Stimulated activated naive CD8-positive, alpha-beta T cell treated with anti-CD3 and anti-CD28 coated beads, Interleukin-15, Interleukin-2, amounts not matched to agents 100 ng/mL and 50 ng/mL, for 24 hours (primary cell): ENCODE data around the gene ALOX5.

ENCODE experiments used
- H3K27ac Mint-ChIP-seq: one replicate; pipeline ENCODE4 v1.8.0; 2021; ENCODE audit warnings: mild to moderate bottlenecking, mixed read lengths
- H3K27me3 Mint-ChIP-seq: one replicate; pipeline ENCODE4 v1.8.0; 2021; ENCODE audit warnings: mixed read lengths
- H3K36me3 Mint-ChIP-seq: one replicate; pipeline ENCODE4 v1.8.0; 2021; ENCODE audit warnings: low read depth, mixed read lengths
- H3K4me1 Mint-ChIP-seq: one replicate; pipeline ENCODE4 v1.8.0; 2021; ENCODE audit warnings: low read depth, mixed read lengths
- H3K4me3 Mint-ChIP-seq: one replicate; pipeline ENCODE4 v1.8.0; 2021; ENCODE audit warnings: mild to moderate bottlenecking, mixed read lengths
- H3K9me3 Mint-ChIP-seq: one replicate; pipeline ENCODE4 v1.8.0; 2021; ENCODE audit warnings: mixed read lengths

The ALOX5 gene

DNA sequence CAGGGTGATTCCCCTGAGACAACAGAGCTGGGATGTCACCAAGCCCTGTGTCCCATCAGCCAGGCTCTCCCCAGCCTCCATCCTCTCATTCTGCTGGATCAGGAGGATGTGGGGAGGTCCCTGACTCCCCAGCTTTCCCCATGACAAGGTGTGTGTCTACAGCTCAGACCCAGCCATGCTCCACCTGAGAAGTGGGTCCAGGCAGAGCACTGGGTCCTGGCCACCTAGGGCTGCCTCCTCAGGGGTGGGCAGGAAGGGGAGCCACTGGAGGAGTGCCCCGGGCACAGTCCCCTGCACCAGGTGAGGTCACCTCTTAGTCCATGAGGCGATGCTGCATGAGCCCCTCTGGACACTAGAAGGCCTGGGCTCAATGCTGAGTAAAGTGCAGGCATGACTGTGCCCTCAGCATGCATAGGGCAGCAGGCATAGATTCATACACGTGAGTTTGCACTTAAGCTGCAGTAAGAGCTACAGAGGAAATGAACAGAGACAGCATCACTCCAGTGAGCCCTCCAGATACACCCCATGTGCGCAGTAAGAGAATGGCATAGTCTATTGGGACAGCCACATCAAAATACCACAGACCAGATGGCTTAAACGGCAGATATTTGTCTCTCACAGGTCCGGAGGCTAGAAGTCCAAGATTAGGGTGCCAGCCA lies 48.3 kb downstream of the ALOX5 start:
- no peaks in the 10 kb centered on the region for H3K27me3 Mint-ChIP-seq
- H3K4me3 Mint-ChIP-seq: no peak overlapping the region
- H3K4me1 Mint-ChIP-seq: peaks cover 50% of the 10 kb centered on the region
- no peak overlapping the region for H3K27ac Mint-ChIP-seq
- H3K36me3 Mint-ChIP-seq: no peaks in the 10 kb centered on the region
- no peaks in the 10 kb centered on the region for H3K9me3 Mint-ChIP-seq

DNA sequence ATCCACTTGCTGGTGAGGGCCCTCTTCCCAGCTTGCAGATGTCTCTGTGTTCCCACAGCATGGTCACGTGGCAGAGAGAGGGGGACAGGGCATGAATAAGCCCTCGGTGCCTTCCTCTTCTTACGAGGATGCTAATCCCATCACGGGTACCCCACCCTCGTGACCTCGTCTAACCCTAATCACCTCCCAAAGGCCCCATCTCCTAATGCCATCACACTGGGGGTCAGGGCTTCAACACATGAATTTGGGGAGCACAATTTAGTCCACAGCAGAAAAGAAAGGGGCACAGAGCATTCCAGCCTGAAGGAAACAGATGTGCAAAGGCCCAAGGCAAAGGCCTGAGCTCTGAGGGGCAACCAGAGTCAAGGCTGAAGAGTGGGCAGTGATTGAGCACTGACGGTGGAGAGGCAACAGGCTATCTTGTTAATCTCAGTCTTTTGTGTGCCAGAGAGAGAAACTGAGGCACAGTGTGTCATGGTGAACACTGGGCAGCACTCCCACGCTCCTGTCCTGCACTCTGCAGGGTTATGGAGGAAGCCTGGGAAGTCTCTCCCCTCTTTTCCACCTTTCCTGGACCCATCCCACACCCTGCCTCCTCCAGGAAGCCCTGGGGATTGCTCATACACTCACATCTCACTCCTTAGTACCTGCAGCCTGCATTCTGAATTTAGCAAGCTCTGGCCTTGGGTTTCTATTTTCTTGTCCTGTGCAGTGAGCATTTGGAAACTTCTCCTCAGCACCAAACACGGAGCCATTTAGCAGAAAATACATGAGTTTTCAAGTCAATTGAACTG lies 49.0 kb downstream of the ALOX5 start:
- Mint-ChIP-seq H3K27me3 (no peaks in the 10 kb centered on the region), H3K4me1 (peaks cover 48% of the 10 kb centered on the region), H3K4me3 (no peak overlapping the region), H3K9me3 (no peaks in the 10 kb centered on the region), H3K36me3 (no peaks in the 10 kb centered on the region), H3K27ac (no peak overlapping the region)

DNA sequence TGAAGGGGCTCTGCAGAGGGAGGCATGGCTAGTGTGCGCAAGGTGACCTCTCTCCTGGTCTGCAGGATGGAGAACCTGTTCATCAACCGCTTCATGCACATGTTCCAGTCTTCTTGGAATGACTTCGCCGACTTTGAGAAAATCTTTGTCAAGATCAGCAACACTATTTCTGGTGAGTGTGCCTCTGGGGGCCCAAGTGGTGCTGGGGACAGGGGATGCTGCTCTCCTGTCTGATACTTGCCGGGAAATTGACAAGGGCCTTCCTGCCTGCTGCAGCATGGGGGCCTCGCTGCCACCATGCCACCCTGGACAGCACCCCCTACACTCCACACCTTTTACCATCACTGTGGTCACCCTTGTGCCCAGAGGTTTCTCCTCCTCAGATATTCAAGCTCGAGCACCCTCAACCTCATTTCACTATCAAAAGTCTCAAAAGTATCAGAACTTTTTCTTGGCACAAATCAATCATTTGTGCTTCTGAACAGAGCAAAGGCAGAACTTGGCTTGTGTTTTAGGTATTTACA lies 50.0 kb downstream of the ALOX5 start:
- H3K36me3 Mint-ChIP-seq: no peaks in the 10 kb centered on the region
- no peak overlapping the region for H3K4me3 Mint-ChIP-seq
- H3K9me3 Mint-ChIP-seq: no peaks in the 10 kb centered on the region
- H3K27ac Mint-ChIP-seq: no peak overlapping the region
- H3K4me1 Mint-ChIP-seq: peaks cover 40% of the 10 kb centered on the region
- H3K27me3 Mint-ChIP-seq: no peaks in the 10 kb centered on the region

DNA sequence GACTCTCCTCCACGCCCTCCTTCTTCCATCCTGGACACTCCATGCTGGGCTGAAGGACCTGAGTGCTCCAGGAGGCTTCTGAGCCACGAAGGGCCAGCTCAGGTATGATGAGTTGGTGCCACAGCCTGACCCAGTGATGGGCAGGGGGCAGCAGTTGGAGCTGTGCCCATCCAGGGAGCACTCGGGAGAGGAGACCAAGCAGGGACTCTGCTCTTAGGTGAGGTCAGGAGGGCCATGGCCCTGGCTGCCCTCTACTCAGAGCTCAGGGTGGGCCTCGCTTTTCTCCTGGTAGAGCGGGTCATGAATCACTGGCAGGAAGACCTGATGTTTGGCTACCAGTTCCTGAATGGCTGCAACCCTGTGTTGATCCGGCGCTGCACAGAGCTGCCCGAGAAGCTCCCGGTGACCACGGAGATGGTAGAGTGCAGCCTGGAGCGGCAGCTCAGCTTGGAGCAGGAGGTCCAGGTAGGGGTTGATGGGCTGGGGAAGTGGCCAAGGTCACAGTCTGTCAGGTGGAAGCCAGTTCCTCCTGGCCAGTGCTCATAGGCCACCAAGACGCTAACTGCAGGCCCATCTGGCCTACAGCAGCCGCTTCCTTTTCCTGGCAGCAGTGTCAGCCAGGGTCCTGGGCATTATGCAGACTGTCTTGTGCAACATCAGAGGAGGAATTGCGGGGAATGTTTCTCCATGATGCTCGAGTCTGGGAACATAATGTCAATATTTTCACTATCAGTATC lies 50.8 kb downstream of the ALOX5 start:
- no peak overlapping the region for H3K4me3 Mint-ChIP-seq
- no peak overlapping the region for H3K27ac Mint-ChIP-seq
- H3K4me1 Mint-ChIP-seq: peaks cover 32% of the 10 kb centered on the region
- no peaks in the 10 kb centered on the region for H3K36me3 Mint-ChIP-seq
- H3K9me3 Mint-ChIP-seq: no peaks in the 10 kb centered on the region
- no peaks in the 10 kb centered on the region for H3K27me3 Mint-ChIP-seq

DNA sequence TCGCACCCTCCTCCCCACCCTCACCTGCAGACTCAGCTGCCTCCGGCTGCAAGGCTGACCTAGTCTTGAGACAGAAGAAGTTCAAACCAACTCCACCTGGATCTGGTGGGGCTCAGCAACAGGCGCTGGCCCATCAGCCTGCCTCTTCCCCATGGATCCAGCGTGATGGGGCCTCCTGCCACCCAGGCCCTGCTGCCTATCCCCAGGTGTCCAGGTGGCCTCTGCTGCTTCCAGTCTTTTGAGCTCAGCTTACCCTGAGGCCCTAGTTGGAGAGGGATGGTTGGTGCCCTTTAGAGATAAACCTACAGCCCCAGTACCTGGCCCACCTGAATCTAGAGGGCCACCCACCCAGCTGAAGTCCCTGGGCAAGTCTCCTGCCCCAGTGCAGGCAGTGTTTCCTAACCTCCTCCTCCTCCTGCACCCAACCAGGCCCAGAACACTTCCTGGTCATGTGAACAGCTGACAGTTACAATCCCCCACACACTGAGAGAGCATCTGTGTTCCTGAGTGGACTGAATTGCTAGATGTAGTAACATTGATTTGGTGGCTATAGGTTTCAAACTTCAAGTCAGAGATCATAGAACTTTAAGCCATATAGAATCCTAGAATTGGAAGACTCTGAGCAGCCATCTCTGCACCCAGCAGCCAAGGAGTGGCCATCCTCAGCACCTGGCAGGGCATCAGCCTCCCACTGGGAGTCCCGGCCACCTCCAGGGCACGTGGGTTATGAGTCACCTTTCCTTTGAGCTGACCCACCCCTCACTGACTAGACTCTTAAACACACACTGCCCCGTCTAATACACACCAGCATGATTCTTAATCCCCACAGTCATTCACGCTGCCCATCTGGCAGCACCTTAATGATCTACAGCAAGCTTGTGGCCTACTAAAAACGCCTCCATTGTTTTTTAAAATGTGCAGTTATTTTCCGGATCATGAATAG lies 51.9 kb downstream of the ALOX5 start:
- no peak overlapping the region for H3K4me3 Mint-ChIP-seq
- H3K36me3 Mint-ChIP-seq: no peaks in the 10 kb centered on the region
- no peak overlapping the region for H3K27ac Mint-ChIP-seq
- H3K9me3 Mint-ChIP-seq: no peaks in the 10 kb centered on the region
- H3K27me3 Mint-ChIP-seq: no peaks in the 10 kb centered on the region
- peaks cover 22% of the 10 kb centered on the region for H3K4me1 Mint-ChIP-seq

DNA sequence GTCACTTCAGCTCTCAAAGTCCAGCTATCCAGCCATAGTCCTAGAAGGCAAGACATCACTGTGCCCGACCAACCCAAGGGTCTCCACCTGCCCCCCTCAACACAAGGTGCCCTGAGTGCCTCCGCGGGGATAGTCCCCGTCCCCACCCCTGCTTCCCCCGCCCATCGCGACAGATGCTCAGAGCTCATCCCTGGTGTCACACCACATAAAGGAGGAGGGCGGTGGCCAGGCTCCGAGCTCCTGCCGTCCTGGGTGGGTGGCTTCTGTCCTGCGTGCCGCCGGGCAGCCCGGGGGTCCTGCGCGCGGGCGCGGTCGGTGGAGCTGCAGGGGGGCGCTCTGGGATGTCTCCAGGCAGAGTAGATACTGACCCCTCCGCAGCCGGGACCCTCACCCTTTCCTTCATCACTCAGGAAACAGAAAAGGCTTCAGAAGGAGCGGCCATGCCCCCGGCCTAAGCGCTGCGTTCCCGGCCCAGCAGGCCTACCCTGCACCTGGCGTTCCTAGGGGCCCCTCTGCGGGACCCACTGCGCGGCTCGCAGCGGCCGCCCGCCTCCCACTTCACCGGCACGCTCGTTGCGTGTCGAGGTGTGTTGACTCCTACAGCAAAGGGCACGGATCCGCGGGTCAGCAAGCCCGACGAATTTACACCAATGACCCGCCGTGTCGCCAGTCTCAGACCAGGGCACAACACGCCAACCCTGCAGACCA lies 53.4 kb downstream of the ALOX5 start:
- H3K27ac Mint-ChIP-seq: no peak overlapping the region
- no peak overlapping the region for H3K4me3 Mint-ChIP-seq

DNA sequence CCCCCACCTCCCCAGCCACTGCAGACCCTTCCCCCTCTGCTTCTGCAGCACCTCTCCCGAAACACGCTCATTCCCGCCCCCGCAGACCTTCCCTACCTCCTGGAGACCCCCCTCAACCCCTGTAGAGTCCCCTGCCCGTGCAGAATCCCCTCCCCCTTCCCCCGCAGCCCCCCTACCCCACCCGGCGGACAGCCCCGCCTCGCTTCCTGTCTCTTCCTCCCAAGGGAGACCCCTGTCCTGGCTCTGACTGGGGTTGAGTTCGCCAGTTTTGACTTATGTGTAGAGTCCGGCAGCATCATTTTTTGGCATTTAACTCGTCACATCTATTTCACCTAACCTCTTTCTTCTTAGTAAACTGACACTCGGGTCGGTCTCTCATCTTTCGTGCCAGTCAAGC lies 54.0 kb downstream of the ALOX5 start:
- Mint-ChIP-seq H3K27me3 (no peaks in the 10 kb centered on the region), H3K4me1 (peaks cover 9% of the 10 kb centered on the region), H3K27ac (no peak overlapping the region), H3K4me3 (no peak overlapping the region), H3K36me3 (no peaks in the 10 kb centered on the region), H3K9me3 (no peaks in the 10 kb centered on the region)

More for the DNA sequence above, 53.4 kb downstream of the ALOX5 start:
- Mint-ChIP-seq H3K9me3 (no peaks in the 10 kb centered on the region), H3K27me3 (no peaks in the 10 kb centered on the region), H3K4me1 (peaks cover 6% of the 10 kb centered on the region), H3K36me3 (no peaks in the 10 kb centered on the region)

DNA sequence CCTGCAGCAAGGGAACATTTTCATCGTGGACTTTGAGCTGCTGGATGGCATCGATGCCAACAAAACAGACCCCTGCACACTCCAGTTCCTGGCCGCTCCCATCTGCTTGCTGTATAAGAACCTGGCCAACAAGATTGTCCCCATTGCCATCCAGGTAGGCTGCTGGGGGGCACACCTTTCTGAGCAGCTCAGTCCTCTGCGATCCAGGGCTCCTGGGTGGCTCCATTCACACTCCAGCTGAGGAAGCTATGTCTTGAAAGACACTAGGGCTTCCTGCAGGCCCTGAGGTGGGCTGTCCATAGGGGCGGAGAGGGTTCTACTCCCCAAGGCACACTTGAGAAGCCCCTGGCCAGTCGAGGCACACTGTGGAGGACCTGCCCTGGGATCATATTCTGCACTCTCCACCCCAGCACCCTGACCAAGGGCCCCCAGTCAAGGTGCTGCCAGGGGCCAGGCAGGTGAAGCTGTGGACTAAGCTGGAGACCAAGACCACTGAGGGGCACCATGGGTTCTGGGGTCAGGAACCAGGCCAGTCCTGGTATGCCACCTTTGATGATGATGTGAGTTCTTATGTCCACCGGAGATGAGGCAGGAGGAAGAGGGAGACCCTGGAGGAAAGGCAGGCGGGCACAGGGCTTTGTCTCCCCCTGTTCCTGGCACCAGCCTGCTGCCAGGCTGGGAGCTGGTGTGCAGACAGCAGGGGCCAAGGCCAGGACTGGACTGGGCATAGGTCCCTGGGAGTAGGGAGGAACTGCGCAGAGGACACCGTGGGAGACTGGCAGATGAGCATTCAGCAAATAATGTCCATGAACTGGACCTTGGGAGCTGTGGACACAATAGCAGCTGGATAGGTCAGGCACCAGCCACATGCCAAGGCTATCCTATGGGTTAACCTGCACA lies 54.8 kb downstream of the ALOX5 start:
- no peaks in the 10 kb centered on the region for H3K36me3 Mint-ChIP-seq
- peaks cover 17% of the 10 kb centered on the region for H3K4me1 Mint-ChIP-seq
- H3K27ac Mint-ChIP-seq: no peak overlapping the region

DNA sequence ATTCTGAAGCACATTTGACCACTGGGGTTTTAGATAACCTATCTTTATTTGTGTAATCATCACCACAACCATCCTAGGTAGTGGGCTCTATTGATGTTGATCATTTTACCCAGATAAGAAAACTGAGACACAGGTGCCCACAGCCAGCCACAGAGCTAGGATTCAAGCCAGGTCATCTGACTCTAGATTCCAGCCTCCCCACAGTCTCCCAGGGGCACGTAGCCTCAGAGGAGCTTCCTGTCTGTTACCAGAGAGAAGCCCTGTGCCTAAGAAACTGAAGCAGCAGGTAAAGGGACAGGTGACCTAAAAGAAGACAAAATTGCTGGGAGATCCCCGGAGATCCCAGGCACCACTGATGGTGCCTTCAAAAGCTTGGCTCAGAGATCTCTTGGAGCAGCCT lies 55.8 kb downstream of the ALOX5 start:
- H3K27ac Mint-ChIP-seq: no peak overlapping the region
- no peaks in the 10 kb centered on the region for H3K36me3 Mint-ChIP-seq
- peaks cover 23% of the 10 kb centered on the region for H3K4me1 Mint-ChIP-seq
- H3K27me3 Mint-ChIP-seq: no peaks in the 10 kb centered on the region
- H3K9me3 Mint-ChIP-seq: no peaks in the 10 kb centered on the region
- H3K4me3 Mint-ChIP-seq: no peak overlapping the region

More for the DNA sequence above, 54.8 kb downstream of the ALOX5 start:
- Mint-ChIP-seq H3K9me3 (no peaks in the 10 kb centered on the region), H3K4me3 (no peak overlapping the region), H3K27me3 (no peaks in the 10 kb centered on the region)

DNA sequence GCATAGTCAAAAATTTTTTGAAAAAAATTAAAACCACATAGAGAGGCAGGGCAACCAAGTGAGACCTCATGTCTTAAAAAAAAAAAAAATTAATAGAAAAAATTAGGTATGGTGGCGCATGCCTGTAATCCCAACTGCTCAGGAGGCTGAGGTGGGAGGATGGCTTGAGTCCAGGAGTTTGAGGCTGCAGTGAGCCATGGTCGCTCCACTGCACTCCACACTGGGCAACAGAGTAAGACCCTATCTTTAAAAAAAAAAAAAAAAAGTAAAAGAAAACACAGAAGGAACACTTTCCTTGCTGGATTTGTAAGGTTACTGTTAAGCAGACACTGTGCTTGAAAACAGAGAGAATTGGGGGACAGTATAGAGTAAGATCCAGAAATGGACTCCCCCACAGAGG lies 58.1 kb downstream of the ALOX5 start:
- Mint-ChIP-seq H3K4me3 (no peak overlapping the region), H3K27ac (no peak overlapping the region), H3K27me3 (no peaks in the 10 kb centered on the region), H3K36me3 (no peaks in the 10 kb centered on the region), H3K9me3 (no peaks in the 10 kb centered on the region), H3K4me1 (peaks cover 27% of the 10 kb centered on the region)

DNA sequence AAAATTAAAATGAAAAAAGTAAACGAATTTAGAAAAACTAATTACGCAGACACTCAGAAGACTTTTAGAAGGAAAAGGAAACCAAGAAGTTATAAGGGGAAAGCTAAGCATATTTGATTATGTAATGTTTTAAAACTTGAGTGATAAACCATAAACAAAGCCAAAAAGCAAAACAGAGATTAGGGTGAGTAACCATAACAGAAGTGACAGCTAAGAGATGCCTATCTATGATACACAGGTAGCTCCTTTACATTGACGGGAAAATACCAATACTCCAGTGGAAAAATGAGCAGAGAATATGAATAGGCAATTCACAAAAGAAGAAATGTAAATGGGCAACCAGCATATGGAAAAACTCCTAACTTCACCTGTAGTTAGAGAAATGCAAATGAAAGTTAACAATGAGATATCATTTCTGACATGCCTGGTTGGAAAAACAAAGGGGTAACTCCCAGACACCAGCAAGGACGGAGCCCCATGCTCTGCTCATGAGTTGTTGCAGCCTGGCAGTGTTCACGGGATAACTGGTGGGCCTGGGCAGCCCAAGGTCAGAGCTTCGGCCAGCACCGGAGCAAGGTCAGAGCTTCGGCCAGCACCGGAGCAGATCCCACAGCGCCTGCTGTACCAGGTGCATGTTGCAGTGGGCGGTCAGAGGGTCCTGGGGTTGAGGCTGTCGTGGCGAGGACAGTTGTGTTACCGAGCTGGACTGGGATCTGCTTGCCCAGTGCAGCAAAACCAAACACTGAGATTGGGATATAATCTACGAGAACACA lies 58.9 kb downstream of the ALOX5 start:
- H3K27ac Mint-ChIP-seq: no peak overlapping the region
- no peaks in the 10 kb centered on the region for H3K9me3 Mint-ChIP-seq
- no peak overlapping the region for H3K4me3 Mint-ChIP-seq
- H3K36me3 Mint-ChIP-seq: no peaks in the 10 kb centered on the region
- no peaks in the 10 kb centered on the region for H3K27me3 Mint-ChIP-seq
- H3K4me1 Mint-ChIP-seq: peaks cover 27% of the 10 kb centered on the region

DNA sequence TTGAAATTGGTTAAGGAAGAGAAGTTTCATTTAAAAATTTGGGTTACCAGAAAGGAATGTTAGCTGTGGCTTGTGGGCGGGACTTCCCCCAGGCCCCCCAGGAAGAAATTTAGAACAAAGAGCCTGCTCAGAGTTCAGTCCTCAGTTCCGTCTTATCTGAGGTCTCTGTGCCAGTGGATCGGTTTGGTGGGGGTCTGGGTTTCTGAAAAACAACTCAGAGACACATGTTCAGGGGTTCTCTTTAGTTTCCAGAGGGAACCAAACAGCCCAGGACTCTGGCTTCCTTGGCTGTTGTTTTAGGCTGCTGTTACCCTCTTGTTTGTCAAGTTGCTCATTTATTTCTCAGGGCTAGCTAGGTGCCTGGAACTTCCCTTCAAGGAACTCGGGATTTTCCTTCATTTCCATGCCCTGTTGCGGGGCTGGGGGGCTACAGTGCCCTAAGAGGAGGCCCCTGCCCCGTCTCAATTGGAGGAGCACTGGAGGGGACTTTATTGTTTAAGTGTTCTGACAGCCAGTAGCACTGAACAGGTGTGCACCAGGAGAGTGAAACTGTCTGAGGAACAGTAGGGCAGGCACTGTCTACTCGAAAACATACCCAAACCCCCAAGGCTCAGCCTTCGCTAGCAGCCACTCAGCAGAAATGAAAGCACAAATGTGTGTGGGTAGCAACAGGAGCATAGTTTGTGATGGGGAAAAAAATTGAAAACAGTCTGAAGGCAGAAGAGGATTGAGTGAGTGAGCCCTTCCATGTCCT lies 59.9 kb downstream of the ALOX5 start:
- H3K4me1 Mint-ChIP-seq: peaks cover 27% of the 10 kb centered on the region
- H3K27me3 Mint-ChIP-seq: no peaks in the 10 kb centered on the region
- H3K4me3 Mint-ChIP-seq: no peak overlapping the region
- H3K27ac Mint-ChIP-seq: peak overlapping the region; percentile 4
- H3K9me3 Mint-ChIP-seq: no peaks in the 10 kb centered on the region
- H3K36me3 Mint-ChIP-seq: no peaks in the 10 kb centered on the region
